Retinal pigment epithelial cell (primary cell): ENCODE data around the gene MNX1.

Experiments used
- DNase-seq: peaks from one replicate; pipeline ENCODE4 v3.0.0-alpha.2; 2010; ENCODE audit warnings: low read depth
- H3K4me3 ChIP-seq: 2 replicates; pipeline ENCODE4 v1.5.1; 2011; ENCODE audit warnings: mild to moderate bottlenecking, low read length, control low read depth, moderate library complexity
- CTCF ChIP-seq: conservative IDR thresholded peaks from 2 replicates; pipeline ENCODE4 v1.5.1; 2011; ENCODE audit warnings: low read depth, low read length, control low read depth, inconsistent platforms

MNX1 gene

GRCh38 chr7:157004521-157005455 is 5.7 kb downstream of the MNX1 start:
- no peak for TF ChIP-seq CTCF
- no peak overlapping the region for H3K4me3 ChIP-seq
- DNase-seq = no peak

- DNase-seq = no peak
- TF ChIP-seq CTCF = no peak
- no peak overlapping the region for H3K4me3 ChIP-seq
Observed at GRCh38 chr7:157003756-157004520, 6.5 kb downstream of the MNX1 start.

- no peak for DNase-seq
- H3K4me3 ChIP-seq = no peak overlapping the region
- TF ChIP-seq CTCF = no peak
Observed at GRCh38 chr7:157003445-157003755, 7.1 kb downstream of the MNX1 start.

- no peak for DNase-seq
- TF ChIP-seq CTCF = no peak
- no peak overlapping the region for H3K4me3 ChIP-seq
Observed at GRCh38 chr7:157002819-157003421, 7.5 kb downstream of the MNX1 start.

- H3K4me3 ChIP-seq = no peak overlapping the region
- no peak for DNase-seq
- no peak for TF ChIP-seq CTCF
Observed at GRCh38 chr7:157001920-157002818, 8.3 kb downstream of the MNX1 start.
